B cell (primary cell): ENCODE results near the gene ZNF773. TPM values are rescaled to one million over a fixed set of nuclear protein-coding genes. Genes with fewer than 3 reads are reported as not detected.
"Not testable (repeated sequence)": the region's sequence is repeated elsewhere in the genome, so short reads cannot be mapped to it uniquely, and the experiment has no call there.

Experiments used
- ATAC-seq: fragments of 200-7000 bp; cut with Tn5 transposase; one replicate; pipeline ENCODE4 v1.10.0; 2021; ENCODE audit warnings: low read depth, mild to moderate bottlenecking, moderate number of reproducible peaks, moderate library complexity
- CTCF ChIA-PET: fragments of 350-600 bp; sonication (Branson Sonifier 250); formaldehyde crosslinking; loops from one replicate; lab custom pipeline; 2021; ENCODE audit warnings: antibody characterized with exemption, inconsistent platforms; lab: Charles Lee
- POLR2A ChIA-PET: fragments of 350-600 bp; sonication (Branson Sonifier 250); formaldehyde crosslinking; loops from one replicate; lab custom pipeline; 2021; ENCODE audit warnings: antibody characterized with exemption; lab: Charles Lee
- DNase-seq: peaks from one replicate; pipeline ENCODE4 v3.0.0; 2013
- H2AFZ ChIP-seq: 2 replicates; pipeline ENCODE4 v1.6.1; 2012; ENCODE audit warnings: mild to moderate bottlenecking, low read depth, low read length; ENCODE audit not compliant: insufficient read depth, poor library complexity, severe bottlenecking
- H3K27ac ChIP-seq, 2 donors: 1 replicate in 1 of 2; 2 replicates in 1 of 2; pipeline ENCODE4 v1.5.1; 2012 to 2013; ENCODE audit warnings: low read length in 2 of 2, mild to moderate bottlenecking in 2 of 2, moderate library complexity in 1 of 2
- H3K27me3 ChIP-seq, 4 experiments: fragments of 200-600 bp in 1 of 4; sonication (generic) in 1 of 4; replicated peaks in 1 of 4; 1 replicate in 2 of 4; 2 replicates in 2 of 4; pipeline versions ENCODE4 v1.6.1 to v1.7.0; 2013 to 2016; ENCODE audit warnings: low read length in 3 of 4, mild to moderate bottlenecking in 2 of 4, mixed read lengths in 1 of 4, moderate library complexity in 1 of 4; ENCODE audit not compliant: insufficient read depth in 4 of 4, control insufficient read depth in 3 of 4; ENCODE audit errors: control extremely low read depth in 1 of 4
- H3K36me3 ChIP-seq, 2 experiments: replicated peaks in 1 of 2; 1 replicate in 1 of 2; 2 replicates in 1 of 2; pipeline versions ENCODE4 v1.6.1 to v1.7.1; 2013; ENCODE audit warnings: low read length in 1 of 2; ENCODE audit not compliant: insufficient read depth in 2 of 2, control insufficient read depth in 1 of 2; ENCODE audit errors: control extremely low read depth in 1 of 2, extremely low read depth in 1 of 2
- H3K4me1 ChIP-seq, 2 donors: fragments of 200-600 bp in 1 of 2; sonication (generic) in 1 of 2; 1 replicate in 1 of 2; 2 replicates in 1 of 2; pipeline versions ENCODE4 v1.5.1 to v1.6.1; 2013 to 2017; ENCODE audit warnings: low read length in 2 of 2; ENCODE audit not compliant: control insufficient read depth in 2 of 2, insufficient read depth in 2 of 2
- H3K4me2 ChIP-seq: replicated peaks from 2 replicates; pipeline ENCODE3; 2012; ENCODE audit warnings: mild to moderate bottlenecking, low read depth, low read length; ENCODE audit not compliant: poor library complexity, severe bottlenecking
- H3K4me3 ChIP-seq, 5 experiments: fragments of 200-600 bp in 1 of 5; sonication (generic) in 1 of 5; 1 replicate in 3 of 5; 2 replicates in 2 of 5; pipeline versions ENCODE4 v1.5.1 to v1.7.0; 2011 to 2016; ENCODE audit warnings: low read length in 4 of 5, mild to moderate bottlenecking in 4 of 5, low read depth in 2 of 5, control low read depth in 1 of 5, moderate library complexity in 1 of 5; ENCODE audit not compliant: insufficient read depth in 1 of 5; ENCODE audit errors: control extremely low read depth in 1 of 5, extremely low read depth in 1 of 5
- H3K79me2 ChIP-seq: fragments of 200-600 bp; sonication (generic); one replicate; pipeline ENCODE4 v1.6.0; 2016; ENCODE audit warnings: low read length; ENCODE audit not compliant: control insufficient read depth, insufficient read depth
- H3K9ac ChIP-seq: fragments of 200-600 bp; sonication (generic); 2 replicates; pipeline ENCODE4 v1.6.1; 2017; ENCODE audit warnings: mild to moderate bottlenecking, low read length, moderate library complexity
- H3K9me3 ChIP-seq, 3 donors: one replicate each; pipeline versions ENCODE4 v1.6.1 to v1.7.1; 2013; ENCODE audit warnings: low read length in 2 of 3; ENCODE audit not compliant: control insufficient read depth in 2 of 3, insufficient read depth in 1 of 3; ENCODE audit errors: control extremely low read depth in 1 of 3
- H4K20me1 ChIP-seq: 2 replicates; pipeline ENCODE4 v1.6.0; 2012; ENCODE audit warnings: mild to moderate bottlenecking, low read length; ENCODE audit not compliant: insufficient read depth, control insufficient read depth, poor library complexity, severe bottlenecking
- H3K27ac Mint-ChIP-seq: one replicate; pipeline ENCODE4 v1.8.0; 2021; ENCODE audit warnings: mixed read lengths
- H3K27me3 Mint-ChIP-seq: one replicate; pipeline ENCODE4 v1.8.0; 2021; ENCODE audit warnings: mixed read lengths
- H3K4me1 Mint-ChIP-seq: one replicate; pipeline ENCODE4 v1.8.0; 2021; ENCODE audit warnings: mixed read lengths
- H3K4me3 Mint-ChIP-seq: one replicate; pipeline ENCODE4 v1.8.0; 2021; ENCODE audit warnings: mixed read lengths
- H3K9me3 Mint-ChIP-seq: one replicate; pipeline ENCODE4 v1.8.0; 2022; ENCODE audit warnings: mixed read lengths; ENCODE audit not compliant: insufficient read depth
- WGBS: methylation state at CpG from one replicate; pipeline ENCODE4 v1.1.5; 2013; ENCODE audit warnings: missing lambda C conversion rate; ENCODE audit not compliant: insufficient coverage; 5-methylcytosine and 5-hydroxymethylcytosine counted together
- intact Hi-C: fragments of 100-400 bp; cut with micrococcal nuclease; formaldehyde crosslinking; loops from one replicate; pipeline ENCODE4 v1.10.0; 2022
- polyA plus RNA-seq: library from polyadenylated mRNA; depleted of rRNA; stranded (reverse); fragments of >200 nt; gene quantifications from 2 replicates; pipeline ENCODE4 v1.2.3, GENCODE V29; 2012
- total RNA-seq, 2 donors: library from RNA; stranded (reverse); fragments of 120-200 nt in 1 of 2; gene quantifications; 1 replicate in 1 of 2; 2 replicates in 1 of 2; pipeline versions ENCODE4 v1.2.3 to v1.2.4, GENCODE V29; 2013 to 2022

Gene ZNF773
- total and polyA plus RNA-seq, 2 donors (not counting 1 experiment from before 2014, with no cell fraction given): 12.6 to 28.6 TPM

DNA sequence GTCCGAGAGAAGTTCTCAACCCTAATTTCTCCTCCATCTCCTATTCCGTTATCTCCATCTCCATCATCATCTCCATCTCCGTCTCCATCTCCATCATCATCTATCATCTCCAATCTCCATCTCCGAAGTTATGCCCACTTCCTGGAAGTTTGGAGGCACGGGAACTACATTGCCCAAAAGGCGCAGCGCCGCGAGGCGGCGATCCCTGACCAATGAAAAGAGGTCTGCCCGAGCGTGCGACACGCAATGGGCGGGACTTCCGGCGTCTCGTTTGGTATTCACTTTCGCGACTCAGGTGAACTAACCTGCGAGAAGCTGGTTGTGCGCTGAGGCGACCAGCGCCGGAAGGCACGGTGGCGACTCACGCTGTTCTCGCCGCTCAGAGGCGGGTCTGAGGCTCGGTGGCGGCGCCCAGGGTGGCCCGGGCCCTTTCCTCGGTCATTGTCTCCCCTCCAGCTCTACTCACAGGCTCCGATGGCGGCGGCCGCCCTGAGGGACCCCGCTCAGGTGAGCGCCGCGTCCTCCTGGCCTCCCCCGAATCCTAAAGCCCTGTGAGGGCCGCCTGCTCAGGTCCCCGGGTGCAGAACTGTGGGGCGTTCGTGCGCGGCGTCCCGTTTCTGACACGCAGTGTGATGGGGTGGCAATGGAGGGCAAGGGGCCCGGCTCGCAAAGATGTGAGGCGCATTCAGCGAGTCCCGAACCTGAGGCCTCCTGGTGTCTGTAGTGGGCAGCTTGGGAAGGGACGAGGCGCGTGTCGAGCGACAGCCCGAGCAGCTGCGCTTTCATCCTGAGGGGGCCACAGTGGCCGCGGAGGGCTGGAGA is 12.1 kb upstream of the ZNF773 start, which contains the start of gene ZNF419:
ZNF419 (plus strand) TSS at position 274 of the 822 bp plus-strand sequence; CDS start at position 475, 201 bp downstream.
- POLR2A ChIA-PET: interaction anchor here (0.9 kb wide), 1 partner anchor 10 kb away, joined by 3 read pairs; the partner anchor contains the start of gene ZNF772
- Histone ChIP-seq H3K79me2 (peaks cover 19% of the 10 kb centered on the region), H3K9ac (peak within 1 kb of the TSS; percentile 78), H3K4me1 (peaks cover 7 to 14% of the 10 kb centered on the region in 2 donors), H2AFZ (peak within 1 kb of the TSS; percentile 91), H3K27ac (peak within 1 kb of the TSS; percentile 57 to 64), H3K9me3 (peaks cover 2 to 10% (median 3%) of the 10 kb centered on the region in 3 donors), H3K4me3 (peak within 1 kb of the TSS; percentile 27 to 81 (median 75)), H3K4me2 (peak within 1 kb of the TSS; percentile 75), H3K36me3 (peaks cover 7 to 18% of the 10 kb centered on the region in 2 experiments)
- peak; percentile 94 for DNase-seq
- H3K27me3 Mint-ChIP-seq: peaks cover 10% of the 10 kb centered on the region
- peaks cover 16% of the 10 kb centered on the region for H3K4me1 Mint-ChIP-seq
- H3K9me3 Mint-ChIP-seq, CTCF ChIA-PET, H3K27me3 ChIP-seq, H4K20me1 ChIP-seq: not testable (repeated sequence)
- peak; percentile 95 for ATAC-seq
- WGBS: 2% methylated on average over 47 of the region's 69 CpGs
- H3K4me3 Mint-ChIP-seq: peak within 1 kb of the TSS; percentile 82
- peak within 1 kb of the TSS; percentile 79 for H3K27ac Mint-ChIP-seq
- intact Hi-C loops: loop anchor here (1.0 to 5.0 kb wide), 12 partner anchors 10 to 460 kb away; partner anchors contain the start of genes ZNF134, ZNF17, ZNF211 and ZNF256

DNA sequence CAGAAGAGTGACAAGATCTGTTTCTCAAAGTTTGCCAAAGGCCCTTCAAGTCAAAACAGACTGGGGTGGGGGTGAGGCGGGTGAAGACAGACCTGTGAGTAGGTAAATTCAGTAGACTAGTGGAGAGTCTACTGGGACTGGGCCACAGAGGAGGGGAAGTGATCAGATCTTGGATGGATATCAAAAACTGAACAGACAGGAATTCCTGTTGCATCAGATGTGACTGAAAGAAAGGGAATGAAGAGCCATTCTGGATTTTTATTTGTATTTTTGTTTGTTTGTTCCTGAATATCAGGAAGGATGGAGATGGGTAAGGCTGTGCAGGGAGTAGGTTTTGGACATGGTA is 11.5 kb upstream of the ZNF773 start:
- H3K4me3 Mint-ChIP-seq: peak overlapping the region; percentile 82
- H3K27ac Mint-ChIP-seq, DNase-seq, CTCF ChIA-PET, H2AFZ ChIP-seq, ATAC-seq, H3K27me3 ChIP-seq, H3K27ac ChIP-seq, H4K20me1 ChIP-seq, H3K9me3 Mint-ChIP-seq, POLR2A ChIA-PET, H3K9ac ChIP-seq: not testable (repeated sequence)
- Histone ChIP-seq H3K79me2 (peaks cover 19% of the 10 kb centered on the region), H3K4me3 (peak overlapping the region in 2 of 5 experiments; percentile 27 to 44), H3K36me3 (peaks cover 8 to 24% of the 10 kb centered on the region in 2 experiments), H3K4me1 (peaks cover 7 to 14% of the 10 kb centered on the region in 2 donors), H3K4me2 (peak overlapping the region; percentile 56), H3K9me3 (peaks cover 2 to 12% (median 3%) of the 10 kb centered on the region in 3 donors)
- no CpG with 5 or more reads among the region's 1 CpG for WGBS
- intact Hi-C loops: loop anchor here (5.0 kb wide), 3 partner anchors 144 to 459 kb away; partner anchors contain the start of genes ZNF211, ZNF256 and ZNF460
- H3K4me1 Mint-ChIP-seq: peaks cover 16% of the 10 kb centered on the region
- H3K27me3 Mint-ChIP-seq: peaks cover 10% of the 10 kb centered on the region
